NCI-H2107 treated with DMSO at 0.1 percent for 48 hours (cell line): ENCODE measurements around the gene CAPN14.
"Not testable (repeated sequence)": the region's sequence is repeated elsewhere in the genome, so short reads cannot be mapped to it uniquely, and the experiment has no call there.

ENCODE experiments used
- DNase-seq: peaks from one replicate; lab custom pipeline; 2025; ENCODE audit not compliant: unreplicated experiment; lab: John Stamatoyannopoulos, UW

CAPN14 gene

DNA sequence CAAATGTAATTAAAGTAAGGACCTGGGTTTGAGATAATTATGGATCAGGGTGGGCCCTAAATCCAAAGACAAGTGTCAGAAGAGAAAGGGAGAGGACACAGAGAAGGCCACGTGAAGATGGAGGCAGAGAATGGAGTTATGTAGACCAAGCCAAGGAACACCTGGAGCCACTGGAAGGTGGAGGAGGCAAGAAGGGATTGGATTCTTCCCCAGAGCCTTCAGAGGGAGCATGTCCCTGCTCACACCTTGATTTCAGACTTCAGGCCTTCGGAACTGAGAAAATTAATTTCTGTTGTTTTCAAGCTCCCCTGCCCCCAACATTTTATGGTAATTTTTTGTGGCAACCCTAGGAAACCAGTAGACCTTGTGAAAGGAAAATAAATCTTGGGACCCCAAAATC is 19.6 kb downstream of the CAPN14 start:
- no peak for DNase-seq

DNA sequence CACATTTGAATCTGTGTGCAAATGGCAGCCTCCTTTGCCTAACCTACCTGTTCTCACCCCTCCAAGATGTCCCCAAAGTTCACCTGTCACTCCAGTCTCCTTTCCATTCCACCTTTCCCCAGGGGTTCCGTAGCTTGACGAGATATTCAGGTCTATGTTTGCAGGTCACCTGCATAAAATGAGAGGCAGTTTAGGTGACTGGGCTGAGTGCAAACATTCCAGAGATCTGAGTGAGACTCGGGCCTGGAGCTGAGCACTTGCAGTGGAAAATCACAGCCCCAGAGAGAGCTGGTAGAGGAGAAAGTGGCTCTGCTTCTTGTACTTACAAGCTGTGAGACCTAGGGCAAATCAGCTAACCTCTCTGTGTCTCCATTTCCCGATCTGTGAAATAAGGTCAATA is 20.1 kb downstream of the CAPN14 start:
- DNase-seq: no peak

DNA sequence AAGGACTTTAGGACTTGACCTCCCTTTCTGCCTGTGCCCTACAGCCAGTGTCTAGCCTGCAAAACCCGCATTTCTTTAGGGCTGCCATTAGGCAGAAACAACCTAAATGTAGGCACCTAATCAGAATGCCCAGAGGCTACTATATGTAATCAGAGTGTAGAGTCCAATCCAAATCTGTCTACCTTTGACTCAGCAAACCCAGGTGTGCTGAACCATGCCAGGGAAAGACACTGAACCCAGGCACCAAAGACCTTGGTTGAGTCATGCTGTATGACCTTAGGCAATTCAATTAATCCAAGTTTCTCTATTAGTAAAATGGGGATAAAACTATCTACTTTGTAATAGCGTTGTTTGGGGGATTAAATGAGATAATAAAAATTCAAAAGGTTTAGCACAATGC is 20.7 kb downstream of the CAPN14 start:
- DNase-seq: no peak

DNA sequence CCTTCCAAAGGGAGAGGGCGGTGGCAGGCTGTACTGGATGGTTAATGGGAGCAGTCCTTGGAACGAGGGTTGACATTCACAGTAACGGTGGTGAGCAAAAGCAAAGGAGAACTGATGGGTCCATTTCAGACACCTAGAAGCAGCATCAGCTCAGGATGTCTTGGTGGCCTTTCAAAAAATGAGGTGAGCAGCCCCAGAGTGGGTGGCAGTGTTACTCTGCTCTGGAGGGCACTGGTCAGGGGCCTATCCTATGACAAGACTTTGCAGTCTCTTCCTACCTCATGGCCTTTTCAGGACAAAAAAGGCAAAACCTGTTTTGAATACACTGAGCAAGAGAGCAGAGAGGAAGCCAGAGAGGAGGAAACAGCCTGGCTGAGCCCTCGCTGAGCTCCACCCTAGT is 23.5 kb downstream of the CAPN14 start:
- DNase-seq: no peak

DNA sequence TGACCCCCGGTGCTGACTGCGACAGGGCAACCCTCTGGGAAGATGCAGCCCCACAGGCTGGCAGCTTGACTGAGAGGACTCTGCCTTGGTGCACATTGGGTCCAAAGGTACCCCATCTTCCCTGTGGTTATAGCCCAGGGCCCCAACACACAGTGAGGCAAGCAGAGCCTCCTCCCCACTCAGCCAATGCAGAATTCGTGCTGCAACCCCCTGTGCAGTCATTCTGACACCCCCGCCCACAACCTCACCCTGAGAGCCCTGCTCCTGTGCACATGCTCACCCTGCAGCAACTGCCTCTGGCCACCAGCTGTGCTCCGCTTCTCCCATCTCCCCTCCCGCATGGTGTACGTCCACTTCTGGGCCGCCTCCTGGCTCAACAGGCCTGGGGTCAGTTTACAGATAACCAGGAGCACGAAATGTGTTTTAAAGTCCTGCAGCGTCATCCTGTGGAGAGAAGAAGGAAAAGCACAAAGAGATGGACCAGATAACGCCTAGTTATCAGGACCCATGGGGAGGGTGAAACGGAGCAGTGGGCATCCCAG is 24.4 kb downstream of the CAPN14 start:
- no peak for DNase-seq

DNA sequence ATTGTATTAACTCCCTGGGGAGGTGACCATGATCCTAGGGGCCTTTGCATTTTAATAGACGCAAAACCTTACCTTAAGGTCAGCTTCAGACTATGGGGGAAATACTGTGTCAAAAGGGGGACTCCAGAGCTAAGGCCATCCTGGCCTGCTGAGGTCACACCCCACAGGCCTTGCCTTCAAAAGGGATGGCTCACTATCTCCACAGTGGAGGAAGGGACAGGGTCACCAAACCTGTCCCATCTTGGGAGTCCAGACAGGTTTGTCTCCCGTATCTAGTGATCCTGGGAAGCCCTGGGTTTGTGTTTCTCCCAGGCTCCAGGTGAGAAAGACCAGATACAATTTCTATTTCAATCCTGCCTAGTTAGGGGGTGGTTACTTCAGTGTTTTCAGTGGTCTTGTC is 24.9 kb downstream of the CAPN14 start:
- no peak for DNase-seq

DNA sequence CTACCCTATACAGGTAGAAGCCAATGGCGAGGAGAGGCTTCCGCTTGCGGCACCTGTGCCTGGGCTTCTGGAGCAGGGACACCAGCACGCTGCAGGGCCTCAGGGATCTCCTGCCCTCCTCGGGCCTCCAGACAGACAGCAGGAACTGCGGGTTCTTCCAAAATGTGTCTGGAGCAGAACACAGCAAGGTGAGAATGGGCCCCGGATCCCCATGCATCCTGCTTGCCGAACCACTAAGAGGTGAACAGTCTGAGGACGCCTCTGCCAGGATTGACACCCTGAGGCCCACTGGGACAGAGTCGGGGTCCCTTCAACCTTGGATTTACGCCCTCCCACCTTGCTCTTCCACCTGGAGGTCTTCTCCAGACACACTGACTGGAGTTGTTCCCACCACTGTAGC is 25.4 kb downstream of the CAPN14 start:
- DNase-seq: no peak

DNA sequence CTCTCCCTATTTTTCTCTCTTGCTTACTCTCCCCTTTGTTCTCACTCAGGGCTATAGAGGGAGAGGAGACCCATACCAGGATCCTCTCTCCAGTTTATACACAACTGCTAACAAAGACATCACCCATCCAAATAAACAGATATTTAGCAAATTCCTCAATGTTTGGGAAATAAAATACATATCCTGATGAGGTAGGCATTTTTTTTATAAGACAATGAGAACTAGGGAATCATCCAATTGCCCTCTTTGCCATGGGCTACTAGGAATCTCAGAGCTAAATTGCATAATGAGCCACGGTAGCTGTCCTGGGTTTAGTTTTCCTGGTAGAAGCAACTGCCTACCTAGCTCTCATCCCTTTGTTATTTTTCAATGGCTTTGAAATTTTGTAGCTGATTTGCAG is 27.1 kb downstream of the CAPN14 start:
- DNase-seq: no peak

DNA sequence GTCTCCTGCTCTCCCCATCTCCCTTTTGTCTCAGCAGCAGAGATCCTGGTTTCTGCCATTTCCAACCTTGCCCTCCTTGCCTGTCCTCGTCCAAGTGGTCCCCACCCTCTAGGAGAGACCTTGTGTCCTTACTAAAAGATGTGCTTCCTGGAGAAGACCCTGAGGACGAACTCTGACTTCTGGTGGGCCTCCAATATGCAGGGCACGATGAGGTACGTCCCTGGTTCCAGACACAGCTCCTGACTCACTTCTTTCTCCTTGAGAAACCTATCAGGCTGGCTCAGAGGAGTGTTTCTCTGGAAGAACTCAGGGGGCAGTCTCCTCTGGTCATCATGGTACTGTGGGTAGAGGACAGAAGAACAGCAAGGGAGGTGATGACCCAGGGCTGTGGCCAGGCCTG is 28.2 kb downstream of the CAPN14 start:
- no peak for DNase-seq

DNA sequence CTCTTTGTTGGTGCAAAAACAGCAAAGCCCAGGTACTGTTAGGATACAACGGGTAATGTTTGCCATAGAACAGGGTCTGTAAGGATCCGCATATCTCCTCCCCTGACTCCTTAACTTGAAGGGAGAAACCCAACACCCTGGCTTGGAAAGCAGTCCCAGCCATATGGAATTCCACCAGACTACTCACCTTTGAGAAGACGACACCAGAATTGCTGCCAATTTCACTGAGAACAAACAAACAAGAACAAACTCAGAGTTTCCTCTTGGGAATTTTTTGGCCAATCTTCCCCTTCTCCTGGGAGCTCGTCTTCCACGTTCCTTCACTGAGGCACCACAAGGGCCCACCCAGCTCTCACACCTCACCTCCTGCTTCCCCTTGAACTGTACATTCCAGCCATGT is 29.2 kb downstream of the CAPN14 start:
- DNase-seq: no peak

DNA sequence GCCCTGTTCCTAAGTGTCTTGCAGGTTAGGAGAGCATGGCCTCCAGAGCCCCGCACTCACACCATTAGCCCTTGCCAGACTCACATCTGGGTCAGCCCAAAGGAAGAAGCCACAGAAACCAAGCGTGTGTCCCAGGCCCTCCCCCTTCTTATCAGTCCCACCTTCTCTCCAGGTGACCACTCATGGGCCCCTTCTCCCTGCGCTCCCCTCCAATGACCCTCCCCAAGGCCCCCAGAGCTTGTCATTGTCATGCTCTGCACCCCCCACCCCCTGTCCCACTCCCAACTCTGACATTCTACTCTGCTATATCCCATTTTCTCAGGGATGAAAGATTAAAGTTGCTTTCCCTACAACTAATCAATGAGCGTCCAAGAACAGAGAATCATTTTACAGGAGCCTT is 30.1 kb downstream of the CAPN14 start:
- no peak for DNase-seq

DNA sequence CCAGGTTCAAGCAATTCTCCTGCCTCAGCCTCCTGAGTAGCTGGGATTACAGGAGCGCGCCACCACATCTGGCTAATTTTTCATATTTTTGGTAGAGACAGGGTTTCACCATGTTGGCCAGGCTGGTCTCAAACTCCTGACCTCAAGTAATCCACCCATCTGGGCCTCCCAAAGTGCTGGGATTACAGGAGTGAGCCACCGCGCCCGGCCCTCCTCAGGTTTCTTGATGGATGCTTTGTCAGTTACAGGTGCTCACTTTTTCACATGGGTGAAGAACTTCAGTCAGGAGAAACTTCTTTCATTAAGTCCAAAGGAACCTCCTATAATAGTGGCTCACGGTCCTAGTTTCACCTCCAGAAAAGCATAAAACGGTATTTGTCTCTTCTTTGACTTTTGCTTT is 33.3 kb downstream of the CAPN14 start:
- not testable (repeated sequence) for DNase-seq

DNA sequence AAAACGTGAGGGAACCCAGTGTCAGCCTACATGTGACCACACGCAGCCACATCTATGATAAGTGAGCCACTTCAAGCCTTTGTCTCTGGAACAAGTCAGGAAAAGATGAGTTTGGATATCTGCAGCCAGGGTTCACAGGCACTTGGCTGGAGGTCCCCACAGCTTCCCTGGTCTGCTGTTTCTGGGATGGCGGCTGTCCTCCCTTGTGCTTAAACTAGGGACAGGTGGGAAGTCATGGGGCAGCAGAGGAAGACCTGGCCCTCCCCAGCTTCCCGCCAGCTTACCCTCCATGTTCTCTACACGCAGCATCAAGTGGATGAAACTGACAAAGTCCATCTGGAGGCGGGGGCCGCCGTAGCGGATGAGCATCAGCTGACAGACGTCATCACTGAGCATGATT is 40.6 kb downstream of the CAPN14 start:
- DNase-seq: no peak

DNA sequence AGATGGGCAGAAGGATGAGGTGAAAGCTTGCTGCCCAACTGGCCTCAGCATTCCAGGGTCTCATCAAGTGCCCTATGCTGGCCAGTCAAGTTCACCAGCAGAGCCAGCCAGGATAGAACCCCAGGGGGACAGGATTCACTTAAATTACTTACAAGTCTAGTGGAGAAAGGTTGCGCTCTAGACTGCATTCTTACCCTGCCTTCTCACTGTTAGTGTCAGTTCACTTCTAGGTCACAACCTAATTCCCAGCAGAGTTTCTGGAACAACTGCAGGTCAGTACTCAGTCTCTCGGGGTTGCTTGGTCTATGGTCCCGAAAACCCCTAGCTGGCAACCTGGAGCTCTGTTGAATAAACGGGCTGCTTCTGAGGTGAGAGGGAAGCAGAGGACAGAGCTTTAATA is 46.2 kb downstream of the CAPN14 start:
- DNase-seq: no peak

DNA sequence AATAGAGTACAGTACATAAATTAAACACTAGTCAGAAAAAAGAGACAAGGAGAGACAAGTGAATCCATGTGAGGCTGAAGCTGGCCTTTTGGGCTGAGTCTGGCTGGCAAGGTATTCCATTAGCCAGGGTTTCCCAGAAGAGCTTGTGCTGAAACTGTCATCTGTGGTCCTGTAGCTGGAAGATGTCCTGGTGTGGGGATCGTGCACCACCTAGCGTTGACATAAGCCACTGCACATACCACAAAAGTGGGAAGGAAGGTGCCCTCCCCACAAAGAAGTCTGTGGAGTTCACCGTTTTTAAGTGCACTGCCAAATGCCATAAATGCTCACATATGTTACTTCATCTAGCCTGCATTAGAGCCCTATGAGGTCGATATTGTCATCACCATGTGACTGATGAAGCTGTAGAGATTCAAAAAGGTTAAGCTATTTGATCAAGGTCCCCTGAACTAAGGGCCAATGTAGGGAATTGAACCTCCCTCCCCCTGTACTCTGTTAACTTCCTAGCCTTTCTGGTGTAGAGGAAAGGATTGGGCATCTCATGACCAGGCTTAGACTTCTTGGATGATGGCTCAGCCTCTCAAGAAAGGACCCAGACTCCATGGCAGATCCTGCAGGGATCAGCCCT is 47.1 kb downstream of the CAPN14 start:
- peak; percentile 22 for DNase-seq

DNA sequence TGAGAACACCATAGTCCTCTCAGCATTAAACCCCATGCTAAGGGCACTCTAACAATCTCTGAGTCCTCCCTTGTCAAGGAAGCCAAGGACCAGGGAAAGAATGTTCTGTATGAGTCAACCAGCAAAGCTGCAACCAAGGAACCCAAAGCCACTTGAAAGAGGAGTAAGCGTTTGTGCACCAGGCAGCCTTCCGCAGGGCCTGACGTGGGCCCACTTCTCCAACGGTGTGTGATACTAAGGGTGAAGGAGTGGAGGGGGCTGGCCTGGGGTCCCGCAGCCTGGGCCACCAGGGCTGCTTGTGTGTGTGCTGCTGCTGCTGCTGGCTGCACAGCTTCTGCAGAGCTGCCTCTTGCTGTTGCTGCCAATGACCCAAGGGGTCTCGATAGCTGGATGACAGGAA is 49.0 kb downstream of the CAPN14 start:
- no peak for DNase-seq

DNA sequence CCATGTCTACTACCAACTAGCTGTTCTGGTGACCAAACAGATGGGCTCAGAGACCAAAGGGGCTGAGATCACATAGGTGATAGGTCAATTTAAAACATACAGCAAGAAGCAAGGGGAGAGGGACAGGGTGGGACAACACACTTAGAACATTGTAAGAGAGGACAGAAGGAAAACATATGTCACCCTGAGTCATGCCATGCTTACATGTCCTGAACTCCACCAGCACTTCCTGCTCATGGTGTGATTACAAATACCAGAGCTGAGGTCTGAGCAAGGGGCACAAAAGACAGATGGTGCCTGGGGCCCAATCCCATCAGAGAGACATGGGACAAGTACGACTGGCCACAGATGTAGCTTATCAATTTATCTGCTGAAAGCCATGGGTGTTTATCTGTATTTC is 50.4 kb downstream of the CAPN14 start:
- no peak for DNase-seq

DNA sequence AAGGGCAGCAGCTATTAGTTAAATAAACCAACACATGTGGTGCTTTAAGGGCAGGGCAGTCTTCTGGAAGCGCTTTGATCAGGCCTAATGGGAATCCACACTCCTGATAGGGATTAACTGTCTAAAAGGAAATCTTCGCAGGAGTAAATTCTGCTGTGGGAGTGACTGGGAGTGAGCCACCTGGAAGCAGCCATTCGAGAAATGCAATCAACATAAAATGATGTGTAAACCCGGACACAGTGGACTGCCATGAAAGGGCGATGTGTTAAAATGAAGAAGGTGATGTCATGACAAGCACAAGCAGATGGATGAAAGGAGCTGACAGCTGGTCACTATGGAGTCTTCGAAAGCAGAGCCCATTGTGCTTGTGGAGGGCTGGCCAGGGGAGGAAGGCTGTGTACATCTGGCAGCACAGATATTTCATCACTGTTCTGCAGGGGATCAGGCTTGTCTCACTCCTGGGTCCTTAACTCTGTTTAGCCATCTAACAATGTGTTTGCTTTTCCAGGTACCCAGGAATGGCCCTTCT is 54.2 kb downstream of the CAPN14 start:
- DNase-seq: no peak

DNA sequence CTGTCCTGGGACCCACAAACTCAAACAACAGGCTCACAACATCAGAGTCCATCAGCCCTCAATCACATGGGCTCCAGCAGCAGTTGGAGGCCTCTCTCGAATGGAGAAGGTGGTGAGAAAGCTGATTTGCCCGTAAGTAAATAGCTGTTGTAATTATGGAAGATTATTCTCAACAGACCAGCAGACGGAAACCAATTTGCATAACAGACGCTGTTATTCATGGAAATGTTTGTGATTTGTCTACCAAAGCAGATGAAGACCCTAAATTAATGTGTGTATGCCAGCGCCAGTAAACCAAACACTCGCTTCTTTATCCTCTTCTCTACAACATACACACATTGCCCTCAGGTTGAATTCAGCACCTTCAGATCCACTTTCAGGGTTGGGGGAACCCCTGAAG is 55.7 kb downstream of the CAPN14 start:
- no peak for DNase-seq

DNA sequence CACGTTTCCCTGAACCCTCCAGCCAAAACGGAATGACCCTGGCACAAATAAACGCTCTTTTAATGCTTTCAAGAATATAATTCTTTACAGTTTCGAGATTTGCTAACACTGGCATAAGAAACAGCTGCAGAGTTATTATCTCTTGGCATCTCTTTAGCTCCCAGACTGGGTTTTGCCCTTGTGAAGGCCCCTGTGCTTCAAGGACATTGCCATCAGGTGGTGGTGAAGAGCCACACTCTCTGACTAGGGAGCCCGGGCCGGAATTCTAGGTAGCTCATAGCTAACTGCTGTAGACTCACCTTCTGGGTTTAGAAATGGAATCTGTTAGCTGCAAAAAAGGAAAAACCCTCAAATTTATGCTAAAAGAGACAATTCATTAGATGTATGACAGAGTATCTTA is 65.8 kb downstream of the CAPN14 start:
- no peak for DNase-seq

DNA sequence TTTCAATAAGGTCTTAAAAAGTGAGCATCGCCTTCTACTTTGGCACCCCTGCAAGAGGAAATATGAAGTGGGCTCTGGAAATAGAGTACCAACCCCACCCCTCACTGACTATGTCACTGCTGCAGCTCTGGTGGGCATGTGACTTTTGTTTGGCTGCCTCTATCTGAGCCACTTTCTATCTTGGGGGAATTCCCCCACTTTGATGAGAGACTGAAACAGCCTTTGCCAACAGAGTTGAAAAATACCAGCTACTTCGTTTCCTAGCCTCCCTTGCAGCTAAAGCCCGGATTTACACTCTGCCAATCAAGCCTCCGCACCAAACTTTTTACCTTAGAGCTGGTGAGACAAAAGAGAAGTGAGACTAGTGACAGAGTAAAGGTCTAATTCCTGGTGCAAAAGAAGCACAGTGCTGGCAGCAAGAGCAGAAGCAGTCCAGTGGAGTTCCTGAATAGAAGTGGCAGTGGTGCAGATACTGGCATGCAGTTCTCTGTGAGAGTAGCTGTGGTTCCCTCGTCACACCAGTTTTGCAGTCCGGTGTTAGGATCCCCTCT is 67.1 kb downstream of the CAPN14 start:
- DNase-seq: no peak

DNA sequence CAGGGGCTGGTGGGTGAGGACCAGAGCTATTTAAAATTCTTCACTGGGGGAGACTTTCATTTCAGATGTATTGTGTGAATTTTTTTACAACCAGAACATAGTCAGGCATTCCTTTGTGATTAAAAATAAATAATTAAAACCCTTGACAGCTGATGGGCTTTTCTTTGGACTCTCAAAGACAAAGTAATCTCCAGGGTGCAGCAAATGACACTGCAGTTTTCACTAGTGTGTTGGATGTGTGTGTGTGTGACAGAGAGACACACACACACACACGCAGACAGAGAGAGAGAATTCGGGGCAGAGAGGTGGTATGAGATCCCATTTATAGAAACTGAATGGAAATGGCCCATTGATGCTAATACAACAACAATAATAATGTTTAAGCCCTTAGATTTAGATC is 68.8 kb downstream of the CAPN14 start:
- DNase-seq: no peak

DNA sequence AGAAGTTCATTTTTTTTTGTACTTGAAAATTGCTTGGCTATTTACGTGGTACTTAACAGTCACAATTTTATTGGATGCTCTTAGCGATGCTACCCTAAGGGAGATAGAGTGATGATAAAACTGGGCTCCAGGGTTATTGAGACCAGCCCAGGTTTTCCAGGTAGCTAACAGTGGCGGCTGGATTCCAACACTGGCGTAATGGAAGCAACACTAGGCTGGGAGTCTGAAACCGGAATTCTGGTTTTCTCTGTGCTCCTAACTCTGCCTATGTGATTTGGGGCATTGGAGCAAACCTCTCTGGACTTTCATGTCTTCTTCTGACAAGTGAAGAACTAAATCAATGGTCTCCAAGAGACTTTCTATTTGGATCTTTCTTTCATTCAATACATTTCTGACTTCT is 69.7 kb downstream of the CAPN14 start:
- DNase-seq: no peak
